ENCODE results near the gene SHROOM4. TPM values are rescaled to one million over a fixed set of nuclear protein-coding genes. Genes with fewer than 3 reads are reported as not detected.

The SHROOM4 gene
- total RNA-seq, 2 experiments from 2014 or later = not detected

DNA sequence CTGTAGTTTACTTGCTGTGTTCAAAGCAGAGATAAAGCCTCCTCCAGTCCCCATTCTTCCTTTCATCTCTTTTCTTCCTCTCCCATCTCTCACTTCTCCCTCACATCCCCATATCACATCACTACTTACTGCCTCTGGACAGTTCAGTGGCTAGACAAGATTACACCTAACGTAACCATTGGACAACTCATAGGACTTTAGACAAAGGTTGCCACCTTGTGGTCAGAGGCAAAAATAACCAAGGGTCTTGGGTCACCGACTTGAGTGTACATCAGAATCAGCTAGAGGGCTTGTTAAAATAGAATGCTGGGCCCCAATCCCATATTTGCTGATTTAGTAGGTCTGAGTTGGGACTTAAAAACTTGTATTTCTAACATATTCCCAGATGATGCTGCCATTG is 234.0 kb downstream of the SHROOM4 start:
- Histone ChIP-seq H4K20me1 (ENCODE audit: insufficient read depth, low read length) (no peaks in the 10 kb centered on the region), H3K4me2 (ENCODE audit: low read length) (no peak overlapping the region), H3K9me3 (ENCODE audit: low read length) (no peaks in the 10 kb centered on the region), H3K27ac (ENCODE audit: low read depth, low read length, poor library complexity, severe bottlenecking) (no peak overlapping the region), H2AFZ (ENCODE audit: low read length) (no peak overlapping the region), H3K36me3 (ENCODE audit: insufficient read depth, low read length) (no peaks in the 10 kb centered on the region), H3K79me2 (ENCODE audit: insufficient read depth, low read depth, low read length) (no peaks in the 10 kb centered on the region), H3K4me1 (ENCODE audit: insufficient read depth, low read length, poor library complexity, severe bottlenecking) (no peaks in the 10 kb centered on the region), H3K4me3 (ENCODE audit: low read depth, low read length, poor library complexity, severe bottlenecking) (no peak overlapping the region), H3K9me2 (ENCODE audit: insufficient read depth, low read length) (no peaks in the 10 kb centered on the region)
- CTCF ChIA-PET (ENCODE audit: unreplicated experiment) = no interaction called here
- TF ChIP-seq EZH2phosphoT487 (IDR thresholded peaks at IDR 0.05; ENCODE audit: borderline replicate concordance, low read depth, low read length) = no peak
- TF ChIP-seq, protein P1, sequence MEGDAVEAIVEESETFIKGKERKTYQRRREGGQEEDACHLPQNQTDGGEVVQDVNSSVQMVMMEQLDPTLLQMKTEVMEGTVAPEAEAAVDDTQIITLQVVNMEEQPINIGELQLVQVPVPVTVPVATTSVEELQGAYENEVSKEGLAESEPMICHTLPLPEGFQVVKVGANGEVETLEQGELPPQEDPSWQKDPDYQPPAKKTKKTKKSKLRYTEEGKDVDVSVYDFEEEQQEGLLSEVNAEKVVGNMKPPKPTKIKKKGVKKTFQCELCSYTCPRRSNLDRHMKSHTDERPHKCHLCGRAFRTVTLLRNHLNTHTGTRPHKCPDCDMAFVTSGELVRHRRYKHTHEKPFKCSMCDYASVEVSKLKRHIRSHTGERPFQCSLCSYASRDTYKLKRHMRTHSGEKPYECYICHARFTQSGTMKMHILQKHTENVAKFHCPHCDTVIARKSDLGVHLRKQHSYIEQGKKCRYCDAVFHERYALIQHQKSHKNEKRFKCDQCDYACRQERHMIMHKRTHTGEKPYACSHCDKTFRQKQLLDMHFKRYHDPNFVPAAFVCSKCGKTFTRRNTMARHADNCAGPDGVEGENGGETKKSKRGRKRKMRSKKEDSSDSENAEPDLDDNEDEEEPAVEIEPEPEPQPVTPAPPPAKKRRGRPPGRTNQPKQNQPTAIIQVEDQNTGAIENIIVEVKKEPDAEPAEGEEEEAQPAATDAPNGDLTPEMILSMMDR (conservative IDR thresholded peaks at IDR 0.05; ENCODE audit: low read length) = peak; percentile 76
- no TSS peak for BruUV-seq (replicated peaks)
- intact Hi-C loops (cut with micrococcal nuclease; ENCODE audit: unreplicated experiment) = loop anchor here (1.0 kb wide), 1 partner anchor 665 kb away; no protein-coding TSS in a partner anchor
- peak; percentile 67 for DNase-seq (ENCODE audit: low spot score)
- POLR2A ChIA-PET = no interaction called here

DNA sequence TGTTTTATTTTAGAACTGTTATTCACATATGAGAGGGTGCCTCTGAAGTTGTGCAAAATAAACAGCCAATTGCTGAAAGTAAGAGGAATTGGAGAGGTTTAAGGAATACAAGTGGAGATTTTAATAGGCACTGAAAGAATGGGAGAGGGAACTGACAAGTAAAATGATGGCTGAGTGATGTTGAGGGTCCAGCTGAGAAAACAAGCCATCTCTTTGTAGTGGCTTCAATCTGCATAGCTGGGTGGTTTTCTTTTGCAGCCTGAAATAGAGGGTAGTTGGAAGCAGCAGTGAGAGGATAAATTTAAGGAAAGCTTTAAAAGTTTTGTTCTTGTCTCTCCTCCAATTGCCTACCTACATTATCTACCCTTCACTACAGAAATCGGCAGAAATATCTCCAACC is 236.7 kb downstream of the SHROOM4 start:
- Histone ChIP-seq H3K9me2 (ENCODE audit: insufficient read depth, low read length) (no peaks in the 10 kb centered on the region), H2AFZ (ENCODE audit: low read length) (no peak overlapping the region), H3K79me2 (ENCODE audit: insufficient read depth, low read depth, low read length) (no peaks in the 10 kb centered on the region), H3K4me3 (ENCODE audit: low read depth, low read length, poor library complexity, severe bottlenecking) (no peak overlapping the region), H3K9me3 (ENCODE audit: low read length) (no peaks in the 10 kb centered on the region), H3K4me1 (ENCODE audit: insufficient read depth, low read length, poor library complexity, severe bottlenecking) (no peaks in the 10 kb centered on the region), H4K20me1 (ENCODE audit: insufficient read depth, low read length) (no peaks in the 10 kb centered on the region), H3K27ac (ENCODE audit: low read depth, low read length, poor library complexity, severe bottlenecking) (no peak overlapping the region), H3K4me2 (ENCODE audit: low read length) (no peak overlapping the region), H3K36me3 (ENCODE audit: insufficient read depth, low read length) (no peaks in the 10 kb centered on the region)
- DNase-seq (ENCODE audit: low spot score) = no peak
- no TSS peak for BruUV-seq (replicated peaks)
- CTCF ChIA-PET (ENCODE audit: unreplicated experiment) = no interaction called here
- TF ChIP-seq, protein P1 (conservative IDR thresholded peaks at IDR 0.05; ENCODE audit: low read length) = no peak
- no peak for TF ChIP-seq EZH2phosphoT487 (IDR thresholded peaks at IDR 0.05; ENCODE audit: borderline replicate concordance, low read depth, low read length)
- intact Hi-C loops (cut with micrococcal nuclease; ENCODE audit: unreplicated experiment) = no loop called here
- POLR2A ChIA-PET = no interaction called here

DNA sequence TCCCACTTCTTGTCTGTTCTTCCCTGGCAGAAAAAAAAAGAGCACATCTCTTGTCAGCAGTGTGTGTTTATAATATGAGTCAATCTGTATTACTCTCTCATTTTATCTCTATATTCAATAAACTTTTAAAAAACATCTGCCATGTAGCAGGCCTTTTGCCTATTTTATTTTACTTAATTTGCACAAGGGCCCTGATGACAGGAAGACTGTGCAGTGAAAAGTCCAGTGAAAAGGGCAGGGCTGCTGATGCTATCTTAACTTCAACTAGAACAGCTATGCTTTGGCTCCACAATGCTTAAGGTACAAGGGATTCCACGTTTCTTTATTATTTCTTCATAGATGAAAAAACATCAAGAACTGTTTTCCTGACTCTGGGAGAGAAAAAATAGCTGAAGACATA is 246.4 kb downstream of the SHROOM4 start:
- TF ChIP-seq, protein P1 (conservative IDR thresholded peaks at IDR 0.05; ENCODE audit: low read length) = no peak
- no peak for TF ChIP-seq EZH2phosphoT487 (IDR thresholded peaks at IDR 0.05; ENCODE audit: borderline replicate concordance, low read depth, low read length)
- H3K36me3 ChIP-seq (ENCODE audit: insufficient read depth, low read length) = no peaks in the 10 kb centered on the region
- no peaks in the 10 kb centered on the region for H3K9me2 ChIP-seq (ENCODE audit: insufficient read depth, low read length)
- intact Hi-C loops (cut with micrococcal nuclease; ENCODE audit: unreplicated experiment) = no loop called here
- no peak overlapping the region for H3K27ac ChIP-seq (ENCODE audit: low read depth, low read length, poor library complexity, severe bottlenecking)
- H4K20me1 ChIP-seq (ENCODE audit: insufficient read depth, low read length) = no peaks in the 10 kb centered on the region
- no peak for DNase-seq (ENCODE audit: low spot score)
- no peak overlapping the region for H3K4me2 ChIP-seq (ENCODE audit: low read length)
- no TSS peak for BruUV-seq (replicated peaks)
- POLR2A ChIA-PET = no interaction called here
- no peaks in the 10 kb centered on the region for H3K9me3 ChIP-seq (ENCODE audit: low read length)
- H2AFZ ChIP-seq (ENCODE audit: low read length) = no peak overlapping the region
- H3K4me3 ChIP-seq (ENCODE audit: low read depth, low read length, poor library complexity, severe bottlenecking) = no peak overlapping the region
- H3K79me2 ChIP-seq (ENCODE audit: insufficient read depth, low read depth, low read length) = no peaks in the 10 kb centered on the region
- H3K4me1 ChIP-seq (ENCODE audit: insufficient read depth, low read length, poor library complexity, severe bottlenecking) = no peaks in the 10 kb centered on the region
- CTCF ChIA-PET (ENCODE audit: unreplicated experiment) = no interaction called here
